Nephron progenitor cell (in vitro differentiated cells): ENCODE results near the gene IRF5.
A peak's percentile ranks its signal among the peaks of the same experiment; 100 is the strongest.
"Not testable (repeated sequence)": the region's sequence is repeated elsewhere in the genome, so short reads cannot be mapped to it uniquely, and the experiment has no call there.

Source experiments
- DNase-seq: peaks from one replicate; pipeline ENCODE4 v3.0.0; 2021
- H3K27ac Mint-ChIP-seq: 2 replicates; pipeline ENCODE4 v1.8.0; 2021; ENCODE audit warnings: mild to moderate bottlenecking, moderate library complexity, mixed read lengths
- H3K27me3 Mint-ChIP-seq: 2 replicates; pipeline ENCODE4 v1.8.0; 2021; ENCODE audit warnings: mild to moderate bottlenecking, low read depth, mixed read lengths; ENCODE audit not compliant: poor library complexity
- H3K36me3 Mint-ChIP-seq: 2 replicates; pipeline ENCODE4 v1.8.0; 2021; ENCODE audit warnings: low read depth, mixed read lengths
- H3K4me1 Mint-ChIP-seq: 2 replicates; pipeline ENCODE4 v1.8.0; 2021; ENCODE audit warnings: mixed read lengths
- H3K4me3 Mint-ChIP-seq: 2 replicates; pipeline ENCODE4 v1.8.0; 2021; ENCODE audit warnings: mild to moderate bottlenecking, moderate library complexity, mixed read lengths
- H3K9me3 Mint-ChIP-seq: 2 replicates; pipeline ENCODE4 v1.8.0; 2021; ENCODE audit warnings: mild to moderate bottlenecking, moderate library complexity, mixed read lengths
- TF ChIP-seq, protein P1 (sequence below): fragments of 200-600 bp; sonication (generic); IDR thresholded peaks from 2 replicates; pipeline ENCODE4 v1.5.0; 2021; ENCODE audit warnings: antibody characterized with exemption

The IRF5 gene

DNA sequence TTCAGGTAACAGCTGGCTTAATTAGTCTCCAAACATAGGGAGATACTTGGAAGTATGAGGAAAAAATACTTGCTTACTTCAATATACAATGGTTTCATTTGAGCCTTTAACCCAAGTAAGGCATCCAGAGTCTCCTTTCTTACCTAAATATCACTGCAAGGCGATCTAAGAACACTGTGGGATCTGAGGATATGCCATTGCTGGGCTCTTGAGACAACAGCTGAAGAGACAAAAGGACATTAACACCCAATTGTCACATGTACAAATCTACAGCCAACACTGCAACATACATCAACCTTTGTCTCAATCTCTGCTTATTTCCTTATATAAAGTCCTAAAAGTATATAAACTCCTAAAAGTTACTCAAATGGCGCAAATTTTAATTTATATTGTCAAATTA is 44.4 kb downstream of the IRF5 start:
- Mint-ChIP-seq H3K36me3 (peaks cover 81% of the 10 kb centered on the region), H3K9me3 (no peaks in the 10 kb centered on the region), H3K4me3 (no peak overlapping the region), H3K4me1 (peaks cover 19% of the 10 kb centered on the region), H3K27me3 (no peaks in the 10 kb centered on the region), H3K27ac (no peak overlapping the region)
- TF ChIP-seq, protein P1, sequence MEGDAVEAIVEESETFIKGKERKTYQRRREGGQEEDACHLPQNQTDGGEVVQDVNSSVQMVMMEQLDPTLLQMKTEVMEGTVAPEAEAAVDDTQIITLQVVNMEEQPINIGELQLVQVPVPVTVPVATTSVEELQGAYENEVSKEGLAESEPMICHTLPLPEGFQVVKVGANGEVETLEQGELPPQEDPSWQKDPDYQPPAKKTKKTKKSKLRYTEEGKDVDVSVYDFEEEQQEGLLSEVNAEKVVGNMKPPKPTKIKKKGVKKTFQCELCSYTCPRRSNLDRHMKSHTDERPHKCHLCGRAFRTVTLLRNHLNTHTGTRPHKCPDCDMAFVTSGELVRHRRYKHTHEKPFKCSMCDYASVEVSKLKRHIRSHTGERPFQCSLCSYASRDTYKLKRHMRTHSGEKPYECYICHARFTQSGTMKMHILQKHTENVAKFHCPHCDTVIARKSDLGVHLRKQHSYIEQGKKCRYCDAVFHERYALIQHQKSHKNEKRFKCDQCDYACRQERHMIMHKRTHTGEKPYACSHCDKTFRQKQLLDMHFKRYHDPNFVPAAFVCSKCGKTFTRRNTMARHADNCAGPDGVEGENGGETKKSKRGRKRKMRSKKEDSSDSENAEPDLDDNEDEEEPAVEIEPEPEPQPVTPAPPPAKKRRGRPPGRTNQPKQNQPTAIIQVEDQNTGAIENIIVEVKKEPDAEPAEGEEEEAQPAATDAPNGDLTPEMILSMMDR, result no peak
- no peak for DNase-seq

DNA sequence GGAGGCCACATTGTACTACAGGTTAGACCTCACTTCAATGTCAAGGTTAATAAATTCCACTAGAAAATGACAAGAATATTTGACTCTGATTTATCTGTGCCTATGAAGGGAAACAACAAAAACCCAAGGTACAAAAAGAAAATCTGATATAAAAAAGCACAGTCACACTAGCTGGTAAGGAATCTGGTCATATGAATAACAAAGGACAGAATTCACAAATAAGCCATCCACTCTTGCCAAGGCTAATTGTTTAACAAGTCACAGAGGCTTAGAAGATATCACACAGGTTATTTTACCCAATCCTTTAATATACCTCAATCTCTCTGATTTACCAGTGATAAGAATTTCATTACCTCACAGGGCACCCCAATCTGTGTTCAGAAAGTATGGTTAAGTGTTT is 47.9 kb downstream of the IRF5 start:
- H3K36me3 Mint-ChIP-seq, result peaks cover 91% of the 10 kb centered on the region
- no peaks in the 10 kb centered on the region for H3K9me3 Mint-ChIP-seq
- H3K27ac Mint-ChIP-seq, result no peak overlapping the region
- DNase-seq, result no peak
- H3K4me1 Mint-ChIP-seq, result peaks cover 19% of the 10 kb centered on the region
- TF ChIP-seq, protein P1, result no peak
- no peak overlapping the region for H3K4me3 Mint-ChIP-seq
- no peaks in the 10 kb centered on the region for H3K27me3 Mint-ChIP-seq

DNA sequence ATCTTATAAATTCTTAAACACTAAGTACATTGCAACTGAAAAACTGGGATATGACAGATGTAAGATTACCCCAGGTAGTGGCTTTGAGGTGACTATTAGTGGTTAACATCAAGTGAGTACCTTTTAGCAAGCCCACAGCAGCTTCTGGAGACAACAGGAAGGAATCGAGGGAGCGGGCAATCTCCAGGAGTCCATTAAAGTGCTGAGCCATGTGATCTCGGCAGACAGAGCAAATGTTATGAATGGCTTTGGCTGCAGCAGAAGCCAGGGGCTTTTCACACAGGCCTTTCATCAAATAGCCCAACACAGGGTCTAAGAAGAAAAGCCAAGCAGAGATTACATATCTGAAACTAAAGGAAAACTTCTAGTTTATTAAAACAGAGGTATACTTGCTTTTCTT is 48.9 kb downstream of the IRF5 start:
- peaks cover 90% of the 10 kb centered on the region for H3K36me3 Mint-ChIP-seq
- H3K4me1 Mint-ChIP-seq, result peaks cover 19% of the 10 kb centered on the region
- H3K9me3 Mint-ChIP-seq, result no peaks in the 10 kb centered on the region
- TF ChIP-seq, protein P1, result no peak
- H3K27me3 Mint-ChIP-seq, result no peaks in the 10 kb centered on the region
- no peak overlapping the region for H3K27ac Mint-ChIP-seq
- no peak overlapping the region for H3K4me3 Mint-ChIP-seq
- no peak for DNase-seq

DNA sequence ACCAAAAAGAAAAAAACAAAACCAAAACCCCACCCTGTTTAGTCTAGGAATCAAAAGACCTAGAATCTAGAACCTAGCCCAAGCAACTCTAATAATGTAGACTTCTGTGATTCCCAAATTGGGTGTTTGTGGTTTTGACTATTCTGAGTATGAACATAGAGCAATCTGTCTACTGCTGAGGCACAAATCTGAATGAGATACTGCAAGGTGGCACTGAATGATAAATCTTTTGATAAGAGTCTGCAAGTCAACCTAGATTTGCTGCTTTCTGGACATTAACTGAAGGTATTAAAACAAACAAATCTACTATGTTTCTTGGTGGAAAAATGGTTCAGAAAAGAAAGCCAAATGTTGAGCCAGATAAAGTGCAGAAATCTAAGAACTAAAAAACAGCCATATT is 50.6 kb downstream of the IRF5 start:
- TF ChIP-seq, protein P1, result no peak

DNA sequence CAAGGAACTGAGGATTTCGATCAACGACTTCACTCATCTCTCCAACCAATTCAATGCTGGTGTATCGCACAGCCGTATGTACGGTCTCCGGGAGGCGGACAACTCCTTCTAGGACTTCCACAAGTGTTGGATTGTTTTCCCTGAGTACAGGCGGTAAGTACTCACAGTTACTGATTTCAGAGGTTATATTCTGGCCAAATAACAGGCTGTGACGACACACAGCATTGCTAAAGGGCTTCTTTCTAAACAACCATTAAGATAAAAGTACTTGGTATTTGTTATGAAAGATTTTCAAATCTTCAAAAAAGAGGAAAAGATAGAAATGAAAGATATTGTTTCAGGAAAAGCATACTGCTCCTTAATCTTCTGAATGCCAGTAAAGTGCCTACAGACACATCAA is 52.2 kb downstream of the IRF5 start:
- Mint-ChIP-seq H3K27me3 (no peaks in the 10 kb centered on the region), H3K4me1 (peaks cover 12% of the 10 kb centered on the region), H3K9me3 (no peaks in the 10 kb centered on the region), H3K27ac (no peak overlapping the region), H3K36me3 (peaks cover 67% of the 10 kb centered on the region), H3K4me3 (no peak overlapping the region)
- TF ChIP-seq, protein P1, result no peak
- DNase-seq, result no peak

More for the DNA sequence above, 50.6 kb downstream of the IRF5 start:
- DNase-seq, result no peak
- Mint-ChIP-seq H3K27ac (no peak overlapping the region), H3K27me3 (no peaks in the 10 kb centered on the region), H3K36me3 (peaks cover 78% of the 10 kb centered on the region), H3K4me3 (no peak overlapping the region), H3K4me1 (peaks cover 17% of the 10 kb centered on the region), H3K9me3 (no peaks in the 10 kb centered on the region)

DNA sequence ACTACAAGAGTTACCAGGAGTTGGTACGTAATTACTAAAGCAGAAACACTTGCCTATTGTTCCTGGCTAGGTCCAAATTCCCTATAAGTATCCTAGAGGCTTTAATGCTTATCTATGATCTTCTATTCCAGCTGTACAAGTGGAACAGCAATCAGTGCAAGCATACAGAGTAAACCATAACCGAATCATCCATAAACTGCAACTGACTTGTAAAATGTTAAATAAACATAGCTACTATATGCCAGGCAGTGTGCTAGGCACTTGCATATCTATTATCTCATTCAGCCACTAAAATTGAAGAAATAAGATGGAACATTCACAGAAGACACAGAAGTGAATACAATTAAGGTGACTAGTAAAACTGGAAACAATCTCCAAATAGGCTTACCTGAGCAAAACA is 55.7 kb downstream of the IRF5 start:
- peak overlapping the region; percentile 97 for H3K27ac Mint-ChIP-seq
- H3K4me3 Mint-ChIP-seq, result no peak overlapping the region
- DNase-seq, result no peak

DNA sequence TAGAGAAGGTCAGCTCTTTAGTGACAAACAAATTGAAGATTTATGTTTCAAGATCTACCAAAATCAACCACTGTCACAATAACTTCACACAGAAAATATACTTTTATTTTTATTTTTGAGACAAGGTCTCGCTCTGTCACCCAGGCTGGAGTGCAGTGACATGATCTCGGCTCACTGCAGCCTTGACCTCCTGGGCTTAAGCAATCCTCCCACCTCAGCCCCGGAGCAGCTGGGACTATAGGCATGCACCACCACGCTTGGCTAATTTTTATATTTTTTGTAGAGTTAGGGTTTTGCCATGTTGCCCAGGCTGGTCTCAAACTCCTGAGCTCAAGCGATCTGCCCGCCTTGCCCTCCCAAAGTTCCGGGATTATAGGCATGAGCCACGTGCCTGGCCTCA is 56.8 kb downstream of the IRF5 start:
- H3K36me3 Mint-ChIP-seq, result peaks cover 66% of the 10 kb centered on the region
- peak overlapping the region; percentile 97 for H3K27ac Mint-ChIP-seq
- H3K4me1 Mint-ChIP-seq, result peaks cover 12% of the 10 kb centered on the region
- DNase-seq, result peak; percentile 30
- H3K4me3 Mint-ChIP-seq, H3K9me3 Mint-ChIP-seq, H3K27me3 Mint-ChIP-seq: not testable (repeated sequence)

More for the DNA sequence above, 55.7 kb downstream of the IRF5 start:
- TF ChIP-seq, protein P1, result no peak
- H3K9me3 Mint-ChIP-seq, result no peaks in the 10 kb centered on the region
- no peaks in the 10 kb centered on the region for H3K27me3 Mint-ChIP-seq
- peaks cover 12% of the 10 kb centered on the region for H3K4me1 Mint-ChIP-seq
- peaks cover 66% of the 10 kb centered on the region for H3K36me3 Mint-ChIP-seq
